ENCODE data around the gene TCHHL1.

Gene TCHHL1

DNA sequence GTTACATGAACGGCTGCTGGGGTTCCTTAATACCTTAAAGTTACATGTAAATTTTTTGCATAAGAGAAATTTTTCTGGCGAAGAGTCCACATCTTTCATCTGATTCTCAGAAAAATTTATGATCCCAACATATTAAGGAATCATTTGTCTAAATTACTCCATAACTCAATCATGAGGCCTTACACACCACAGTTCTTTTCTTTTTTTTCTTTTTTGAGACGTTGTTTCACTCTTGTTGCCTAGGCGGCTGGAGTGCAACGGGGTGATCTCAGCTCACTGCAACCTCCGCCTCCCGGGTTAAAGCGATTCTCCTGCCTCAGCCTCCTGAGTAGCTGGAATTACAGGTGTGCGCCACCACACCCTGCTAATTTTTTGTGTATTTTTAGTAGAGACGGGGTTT, 50.0 kb downstream of the TCHHL1 start:
- DNase-seq (ENCODE audit: low spot score): no peak

DNA sequence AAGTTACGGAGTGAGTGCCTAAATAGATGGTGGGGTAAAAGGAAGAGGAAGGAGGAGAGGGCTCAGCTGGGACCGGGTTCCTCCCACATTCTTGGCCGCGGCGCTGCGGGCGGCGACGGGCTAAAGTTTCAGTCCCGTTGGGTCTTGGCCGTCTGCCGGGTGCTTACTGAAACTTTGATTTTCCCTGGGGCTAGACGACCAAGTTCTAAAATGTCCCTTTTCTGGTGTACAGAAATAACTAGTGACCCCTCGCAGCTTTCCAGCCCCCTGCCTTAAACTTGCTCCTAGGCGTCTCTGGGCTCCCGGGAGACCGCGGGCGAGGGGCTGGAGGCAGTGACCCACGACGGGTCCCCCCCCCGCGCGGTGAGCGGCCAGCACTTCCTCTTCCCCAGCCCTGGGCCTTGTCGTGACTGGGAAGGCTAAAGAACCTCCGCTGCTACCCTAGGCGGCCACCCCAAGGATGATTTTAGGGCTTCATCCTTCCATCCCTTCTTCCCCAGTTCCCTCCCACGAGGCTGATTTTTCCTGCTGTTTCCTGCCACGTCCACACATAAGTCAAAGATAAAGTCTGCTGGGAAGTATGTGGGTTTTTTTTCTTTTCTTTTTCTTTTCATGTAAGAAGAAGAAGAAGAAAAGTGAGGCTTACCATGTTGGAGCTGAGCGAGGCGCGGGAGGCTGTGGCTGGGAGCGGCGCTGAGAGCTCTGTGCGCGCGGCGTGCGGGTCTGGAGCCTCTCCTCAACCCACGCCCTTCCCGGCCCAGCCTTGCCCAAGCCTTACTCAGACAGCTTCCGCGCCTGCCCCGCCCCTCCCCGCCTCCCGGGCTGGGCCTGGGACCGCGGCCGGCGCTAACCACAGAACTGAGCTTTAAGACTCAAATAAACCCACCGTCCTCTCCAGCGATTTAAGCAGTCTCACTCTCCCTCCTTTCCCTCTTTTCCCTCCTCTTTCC, 52.3 kb downstream of the TCHHL1 start, which contains the start of gene S100A11:
TSS of gene S100A11 (minus strand) at position 738 of the 950 bp plus-strand sequence. CDS start at position 649, 89 bp downstream.
- peak; percentile 48 for DNase-seq (ENCODE audit: low spot score)

DNA sequence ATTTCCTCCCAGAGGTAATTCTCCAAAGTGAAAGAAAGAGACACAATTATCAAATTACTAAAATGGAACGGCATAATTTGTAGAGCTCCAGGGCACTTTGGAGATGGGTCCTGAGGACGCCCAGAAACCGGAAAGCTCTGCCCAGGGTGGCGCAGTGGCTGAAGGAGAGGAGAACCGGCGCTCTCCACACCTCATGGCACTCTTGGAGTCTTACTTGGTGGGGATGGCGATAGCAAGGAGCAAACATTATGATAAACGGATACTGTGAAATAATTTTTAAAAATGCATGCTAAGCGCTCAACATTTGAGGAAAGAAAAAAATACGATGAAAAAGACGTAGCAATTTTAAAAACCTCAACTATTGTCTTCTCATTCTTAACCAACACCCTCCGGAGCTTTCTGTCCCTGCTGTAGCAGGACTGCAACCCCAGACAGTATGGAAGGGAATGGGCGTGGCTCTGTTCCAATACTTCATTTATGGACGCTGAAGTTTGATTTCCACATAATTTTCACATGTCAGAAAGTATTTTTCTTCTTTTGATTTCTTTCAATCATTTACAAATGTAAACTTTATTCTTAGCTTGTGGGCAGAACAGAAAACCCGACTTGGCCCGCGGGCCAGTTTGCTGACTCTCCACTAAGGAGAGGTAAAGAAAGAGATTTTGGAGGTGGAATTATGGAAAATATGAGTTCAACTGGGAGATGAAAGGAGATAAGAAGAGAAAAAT, 53.2 kb downstream of the TCHHL1 start:
- DNase-seq (ENCODE audit: low spot score): no peak

DNA sequence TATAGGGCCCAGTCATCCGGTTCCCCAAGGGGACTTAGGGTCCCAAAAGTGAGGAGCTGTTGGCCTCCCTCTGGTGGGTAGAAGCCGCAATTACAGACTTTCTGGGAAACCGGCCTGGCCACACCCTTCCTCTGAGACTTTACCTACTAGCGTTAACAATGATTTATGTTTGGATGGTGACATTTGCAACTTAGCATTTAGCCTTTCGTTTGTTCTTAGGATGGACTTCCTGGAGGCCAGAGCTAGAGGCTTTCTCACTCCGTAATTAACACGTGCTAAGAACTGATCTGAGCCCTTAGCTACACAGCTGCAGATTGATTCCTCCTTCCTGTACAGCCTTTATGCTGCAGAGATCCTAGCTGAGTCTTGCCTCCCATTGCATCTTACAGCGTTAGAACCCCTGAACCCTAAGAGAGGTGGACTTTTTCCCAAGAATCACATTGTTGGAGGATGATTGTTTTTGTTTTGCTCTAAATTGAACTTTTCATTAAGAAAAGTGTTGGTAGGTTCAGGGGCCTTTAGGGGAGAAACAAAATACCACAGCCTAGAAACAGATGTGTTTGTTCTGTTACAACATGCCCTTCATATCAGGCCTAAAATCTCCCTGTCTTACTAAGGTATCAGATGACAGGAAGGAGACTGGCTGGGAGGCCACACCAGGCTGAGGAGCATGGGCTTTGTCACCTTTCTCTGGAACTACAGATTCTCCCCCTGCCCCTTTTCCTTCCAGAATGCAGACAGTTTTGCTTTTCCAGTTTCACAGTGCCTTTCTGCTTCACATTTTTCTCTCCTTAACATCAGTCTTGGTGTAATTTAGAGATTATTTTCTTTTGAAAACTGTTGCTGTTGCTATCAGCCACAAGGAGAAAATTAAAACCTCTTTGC, 54.0 kb downstream of the TCHHL1 start:
- peak; percentile 63 for DNase-seq (ENCODE audit: low spot score)

DNA sequence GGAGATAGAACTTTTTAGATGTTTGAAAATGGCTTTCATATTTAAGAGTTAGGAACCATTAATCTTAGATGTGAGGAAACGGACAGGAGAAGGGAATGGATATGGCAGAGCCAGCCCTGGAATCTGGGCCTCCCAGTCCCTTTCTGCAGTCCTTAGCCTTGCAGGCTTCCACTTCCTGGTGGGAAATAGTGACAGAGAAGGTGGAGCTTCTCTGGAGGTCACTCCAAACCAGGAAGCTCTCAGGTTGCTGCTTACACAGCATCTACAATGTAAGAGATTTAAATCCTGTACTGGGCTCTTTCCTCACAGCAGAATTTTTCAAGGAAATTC, 54.6 kb downstream of the TCHHL1 start:
- DNase-seq (ENCODE audit: low spot score): no peak

All from hematopoietic multipotent progenitor cell treated with erythropoietin and hydrocortisone succinate and interleukin-3 and kit ligand, for 15 days (in vitro differentiated cells).